Tibial nerve (tissue), 4 donors: ENCODE results near the gene FLNC. TPM values are rescaled to one million over a fixed set of nuclear protein-coding genes. Genes with fewer than 3 reads are reported as not detected.
A peak's percentile ranks its signal among the peaks of the same experiment; 100 is the strongest.

Experiments
- DNase-seq, 2 donors: peaks; one replicate each; pipeline ENCODE4 v3.0.0-alpha.2; 2019; ENCODE audit warnings: low spot score in 2 of 2
- H3K27ac ChIP-seq, 4 donors: fragments of 200-600 bp; sonication (generic) in 3 of 4; one replicate each; pipeline ENCODE4 v1.5.1; 2017 to 2019; ENCODE audit warnings: mild to moderate bottlenecking in 1 of 4
- H3K27me3 ChIP-seq, 2 donors: fragments of 200-600 bp; sonication (generic) in 1 of 2; one replicate each; pipeline versions ENCODE4 v1.5.1 to v1.6.0; 2017 to 2019
- H3K36me3 ChIP-seq, 3 donors: fragments of 200-600 bp; sonication (generic); one replicate each; pipeline ENCODE4 v1.5.1; 2018 to 2019
- H3K4me1 ChIP-seq, 4 donors: fragments of 200-600 bp; sonication (generic) in 3 of 4; one replicate each; pipeline ENCODE4 v1.5.1; 2017 to 2019
- H3K4me3 ChIP-seq, 4 donors: fragments of 200-600 bp; sonication (generic) in 3 of 4; one replicate each; pipeline ENCODE4 v1.5.1; 2017 to 2019; ENCODE audit warnings: mild to moderate bottlenecking in 1 of 4, moderate library complexity in 1 of 4
- H3K9me3 ChIP-seq, 4 donors: fragments of 200-600 bp; sonication (generic) in 3 of 4; one replicate each; pipeline ENCODE4 v1.5.1; 2017 to 2019
- EP300 ChIP-seq, 2 donors: sonication (generic); formaldehyde crosslinking; IDR thresholded peaks; one replicate each; pipeline ENCODE4 v1.6.1; 2017; ENCODE audit warnings: antibody characterized with exemption in 2 of 2, mild to moderate bottlenecking in 1 of 2
- POLR2A ChIP-seq, 2 donors: fragments of 450-650 bp; IDR thresholded peaks; one replicate each; pipeline ENCODE4 v1.6.1; 2017; ENCODE audit warnings: antibody characterized with exemption in 2 of 2, mild to moderate bottlenecking in 2 of 2, moderate library complexity in 2 of 2
- WGBS, 2 donors: methylation state at CpG; one replicate each; pipeline ENCODE4 v1.1.5; 2018; 5-methylcytosine and 5-hydroxymethylcytosine counted together
- total RNA-seq, 4 donors: library from RNA; depleted of rRNA; stranded (reverse); fragments of >200 nt; gene quantifications; one replicate each; pipeline ENCODE4 v1.1.0, GENCODE V29; 2016
- TF ChIP-seq, protein P1 (sequence below), 5 experiments: fragments of 200-600 bp in 3 of 5; fragments of 450-650 bp in 2 of 5; sonication (generic) in 3 of 5; IDR thresholded peaks; one replicate each; pipeline ENCODE4 v1.5.1; 2016 to 2019; ENCODE audit warnings: antibody characterized with exemption in 5 of 5, mild to moderate bottlenecking in 3 of 5, moderate library complexity in 2 of 5

Gene FLNC
- total RNA-seq, 4 donors from 2014 or later: 5.5 to 13.5 (median 9.0) TPM

DNA sequence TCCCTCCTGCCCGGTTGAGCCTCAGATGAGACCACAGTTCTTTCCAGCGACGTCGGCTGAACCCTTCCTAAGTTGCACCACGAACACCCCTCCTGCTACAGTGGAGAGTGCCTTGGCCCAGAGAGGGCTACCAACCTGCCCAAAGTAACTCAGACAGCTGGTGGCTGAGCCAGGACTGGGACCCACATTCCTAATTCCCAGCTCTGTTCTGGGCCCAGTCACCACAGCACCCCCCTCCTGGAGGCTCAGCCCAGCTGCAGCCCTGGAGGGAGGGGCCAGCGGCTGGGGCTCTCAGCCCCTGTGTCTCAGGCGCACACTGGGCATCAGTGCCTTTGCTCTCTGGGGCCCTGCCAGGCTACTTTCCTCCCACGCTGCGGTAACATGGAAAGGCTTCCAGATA is 43.0 kb downstream of the FLNC start:
- no peaks in the 10 kb centered on the region for H3K36me3 ChIP-seq
- no peak for DNase-seq
- no peak overlapping the region for H3K27ac ChIP-seq
- TF ChIP-seq POLR2A (IDR thresholded peaks at IDR 0.05) (no peak), EP300 (IDR thresholded peaks at IDR 0.05) (no peak)
- WGBS, 2 donors: 72% methylated on average over 7 to 9 of the region's 9 CpGs
- H3K27me3 ChIP-seq: peaks cover 0 to 8% of the 10 kb centered on the region in 2 donors
- H3K4me3 ChIP-seq: no peak overlapping the region
- peaks cover 0 to 20% (median 16%) of the 10 kb centered on the region in 4 donors for H3K4me1 ChIP-seq
- no peaks in the 10 kb centered on the region for H3K9me3 ChIP-seq

DNA sequence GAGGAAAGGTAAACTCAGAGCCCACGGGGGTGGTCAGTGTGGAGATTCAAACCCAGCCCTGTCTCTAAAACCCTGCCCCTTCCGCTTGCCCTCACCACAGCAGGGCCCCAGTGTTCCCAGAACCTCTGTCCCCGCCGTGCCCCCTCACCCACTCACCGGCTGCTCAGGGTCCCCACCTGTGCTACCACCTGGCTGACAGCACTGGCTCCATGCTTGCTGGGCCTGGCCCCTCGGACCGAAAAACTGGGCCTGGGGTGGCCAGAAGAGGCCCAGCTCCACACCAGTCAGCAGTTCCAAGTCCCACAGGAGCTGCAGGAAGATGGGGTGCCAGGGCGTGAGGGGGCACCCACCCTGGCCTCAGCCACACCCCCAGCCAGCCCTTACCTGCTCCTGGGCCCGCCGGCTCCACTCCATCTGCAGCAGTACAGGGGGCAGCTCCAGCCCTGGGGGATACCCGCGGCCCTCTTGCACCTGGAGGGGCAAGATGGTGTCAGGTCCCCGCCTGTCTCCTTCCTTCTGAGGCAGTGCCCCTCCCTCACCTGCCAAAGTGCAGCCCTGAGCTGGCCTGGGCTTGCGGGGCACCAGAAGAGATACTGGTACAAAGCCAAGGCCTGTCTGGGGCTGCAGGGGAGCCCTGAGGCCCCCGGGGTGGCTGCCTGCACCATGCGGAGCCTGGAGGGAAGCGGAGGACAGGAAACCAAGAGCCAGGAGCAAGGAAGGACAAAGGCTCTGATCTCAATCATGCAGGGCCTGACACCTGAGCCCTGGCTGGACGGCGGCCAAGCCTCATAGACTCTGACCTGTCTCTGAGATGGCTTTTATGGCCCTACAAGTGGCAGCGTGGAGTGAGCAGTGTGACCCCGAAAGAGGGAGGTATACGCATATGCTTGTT is 44.2 kb downstream of the FLNC start:
- Histone ChIP-seq H3K9me3 (no peaks in the 10 kb centered on the region), H3K4me1 (peaks cover 0 to 9% (median 7%) of the 10 kb centered on the region in 4 donors), H3K27ac (peak overlapping the region in 1 of 4 donors; percentile 12), H3K36me3 (no peaks in the 10 kb centered on the region), H3K27me3 (peaks cover 0 to 8% of the 10 kb centered on the region in 2 donors), H3K4me3 (no peak overlapping the region)
- DNase-seq: no peak
- TF ChIP-seq EP300 (IDR thresholded peaks at IDR 0.05): no peak
- no peak for TF ChIP-seq POLR2A (IDR thresholded peaks at IDR 0.05)
- TF ChIP-seq, protein P1, sequence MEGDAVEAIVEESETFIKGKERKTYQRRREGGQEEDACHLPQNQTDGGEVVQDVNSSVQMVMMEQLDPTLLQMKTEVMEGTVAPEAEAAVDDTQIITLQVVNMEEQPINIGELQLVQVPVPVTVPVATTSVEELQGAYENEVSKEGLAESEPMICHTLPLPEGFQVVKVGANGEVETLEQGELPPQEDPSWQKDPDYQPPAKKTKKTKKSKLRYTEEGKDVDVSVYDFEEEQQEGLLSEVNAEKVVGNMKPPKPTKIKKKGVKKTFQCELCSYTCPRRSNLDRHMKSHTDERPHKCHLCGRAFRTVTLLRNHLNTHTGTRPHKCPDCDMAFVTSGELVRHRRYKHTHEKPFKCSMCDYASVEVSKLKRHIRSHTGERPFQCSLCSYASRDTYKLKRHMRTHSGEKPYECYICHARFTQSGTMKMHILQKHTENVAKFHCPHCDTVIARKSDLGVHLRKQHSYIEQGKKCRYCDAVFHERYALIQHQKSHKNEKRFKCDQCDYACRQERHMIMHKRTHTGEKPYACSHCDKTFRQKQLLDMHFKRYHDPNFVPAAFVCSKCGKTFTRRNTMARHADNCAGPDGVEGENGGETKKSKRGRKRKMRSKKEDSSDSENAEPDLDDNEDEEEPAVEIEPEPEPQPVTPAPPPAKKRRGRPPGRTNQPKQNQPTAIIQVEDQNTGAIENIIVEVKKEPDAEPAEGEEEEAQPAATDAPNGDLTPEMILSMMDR (IDR thresholded peaks at IDR 0.05): no peak
- WGBS, 2 donors: 78 to 80% methylated on average over 20 to 21 of the region's 22 CpGs

DNA sequence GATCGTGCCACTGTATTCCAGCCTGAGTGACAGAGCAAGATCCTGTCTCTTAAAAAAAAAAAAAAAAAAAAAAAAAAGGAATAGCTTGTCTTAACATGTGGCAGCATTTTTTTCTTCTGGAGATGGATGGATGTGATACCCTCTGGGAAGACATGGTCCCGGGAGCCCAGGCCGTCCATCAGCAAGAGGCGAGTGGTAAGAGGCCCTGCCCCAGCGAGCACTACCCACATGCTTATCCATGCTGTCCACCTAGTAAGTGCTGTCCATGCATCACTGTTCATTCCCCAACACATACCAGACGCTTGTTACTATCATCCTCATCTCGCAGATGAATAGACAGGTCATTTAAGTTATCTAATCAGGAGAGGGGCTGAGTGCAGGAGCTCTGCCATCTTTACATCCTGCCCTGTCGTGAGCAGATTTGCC is 45.3 kb downstream of the FLNC start:
- Histone ChIP-seq H3K36me3 (no peaks in the 10 kb centered on the region), H3K9me3 (no peaks in the 10 kb centered on the region), H3K4me3 (no peak overlapping the region), H3K27ac (no peak overlapping the region), H3K4me1 (no peaks in the 10 kb centered on the region), H3K27me3 (peaks cover 0 to 1% of the 10 kb centered on the region in 2 donors)
- no peak for TF ChIP-seq EP300 (IDR thresholded peaks at IDR 0.05)
- TF ChIP-seq, protein P1 (IDR thresholded peaks at IDR 0.05): no peak
- TF ChIP-seq POLR2A (IDR thresholded peaks at IDR 0.05): no peak
- DNase-seq: no peak
- 75 to 76% methylated on average over 8 of the region's 8 CpGs for WGBS, 2 donors

DNA sequence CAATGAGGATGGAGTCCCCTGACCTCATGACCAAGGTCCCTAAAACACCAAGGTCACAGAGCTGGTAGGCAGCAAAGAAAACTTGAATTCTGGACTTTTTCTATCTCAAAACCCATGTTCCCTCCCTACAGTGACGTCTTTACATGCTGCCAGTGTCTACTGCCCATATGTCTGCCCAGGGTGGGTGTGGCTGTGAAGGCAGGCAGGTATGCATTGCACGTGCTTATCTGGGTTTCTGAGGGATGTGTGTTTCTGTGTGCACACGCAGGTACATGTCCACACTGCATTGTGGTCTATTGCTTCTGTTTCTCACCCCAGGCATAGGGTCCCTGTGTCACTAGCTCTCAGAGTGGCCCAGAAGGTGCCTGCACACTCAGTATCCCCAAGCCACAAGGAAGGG is 45.9 kb downstream of the FLNC start:
- no peaks in the 10 kb centered on the region for H3K27me3 ChIP-seq
- 81 to 82% methylated on average over 3 of the region's 3 CpGs for WGBS, 2 donors
- no peak for DNase-seq
- TF ChIP-seq POLR2A (IDR thresholded peaks at IDR 0.05): no peak
- TF ChIP-seq, protein P1 (IDR thresholded peaks at IDR 0.05): no peak
- TF ChIP-seq EP300 (IDR thresholded peaks at IDR 0.05): no peak
- no peaks in the 10 kb centered on the region for H3K9me3 ChIP-seq
- H3K27ac ChIP-seq: no peak overlapping the region
- H3K4me1 ChIP-seq: no peaks in the 10 kb centered on the region
- H3K4me3 ChIP-seq: no peak overlapping the region
- H3K36me3 ChIP-seq: no peaks in the 10 kb centered on the region

DNA sequence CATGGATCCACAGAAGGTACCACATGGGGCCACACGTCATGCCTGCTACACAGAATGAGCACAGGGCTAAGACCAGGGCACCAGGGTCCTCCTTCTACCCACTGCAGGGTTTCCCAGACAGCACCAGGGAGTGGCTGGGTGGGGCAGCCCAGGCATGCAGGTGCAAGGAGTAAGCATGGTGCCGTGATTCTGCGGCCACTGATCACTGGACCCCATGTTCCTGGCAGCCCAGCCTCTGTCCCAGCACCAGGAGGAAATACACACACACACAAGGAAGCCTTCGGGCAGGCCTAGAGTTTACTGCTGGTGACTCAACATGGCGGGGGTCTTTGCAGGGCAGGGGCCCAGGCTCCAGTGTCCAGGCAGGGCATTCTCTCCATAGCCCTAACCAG is 46.4 kb downstream of the FLNC start:
- Histone ChIP-seq H3K27me3 (no peaks in the 10 kb centered on the region), H3K27ac (no peak overlapping the region), H3K36me3 (no peaks in the 10 kb centered on the region), H3K9me3 (no peaks in the 10 kb centered on the region), H3K4me1 (no peaks in the 10 kb centered on the region), H3K4me3 (no peak overlapping the region)
- DNase-seq: no peak
- TF ChIP-seq, protein P1 (IDR thresholded peaks at IDR 0.05): no peak
- TF ChIP-seq EP300 (IDR thresholded peaks at IDR 0.05): no peak
- no peak for TF ChIP-seq POLR2A (IDR thresholded peaks at IDR 0.05)
- 76 to 86% methylated on average over 4 to 5 of the region's 5 CpGs for WGBS, 2 donors
